Measurements from ENCODE around the gene ELP4.

Gene ELP4

GRCh38 chr11:31828217-31828616, 318.6 kb downstream of the ELP4 start:
- no peaks in the 10 kb centered on the region for H3K36me3 ChIP-seq (ENCODE audit: insufficient read depth, low read length)
- DNase-seq (no peak), ATAC-seq (ENCODE audit: insufficient read depth, low read depth) (no peak)
- no peak overlapping the region for H2AFZ ChIP-seq (ENCODE audit: low read depth, low read length)
- no peak overlapping the region for H3K4me2 ChIP-seq (ENCODE audit: insufficient read depth, low read length)
- H3K4me3 ChIP-seq (ENCODE audit: low read depth in 1 of 2, low read length in 2 of 2): no peak overlapping the region
- no peaks in the 10 kb centered on the region for H4K20me1 ChIP-seq (ENCODE audit: insufficient read depth, low read length)
- H3K9ac ChIP-seq (ENCODE audit: low read depth, low read length): no peak overlapping the region
- no peaks in the 10 kb centered on the region for H3K79me2 ChIP-seq (ENCODE audit: insufficient read depth, low read length)
- H3K9me3 ChIP-seq (ENCODE audit: insufficient read depth, low read length, severe bottlenecking): no peaks in the 10 kb centered on the region
- no peak overlapping the region for H3K27ac ChIP-seq (ENCODE audit: low read length)
- TF ChIP-seq CTCF (IDR thresholded peaks at IDR 0.05; ENCODE audit: borderline replicate concordance, extremely low read depth, low read length, poor library complexity, severe bottlenecking) (no peak), EZH2 (IDR thresholded peaks at IDR 0.05; ENCODE audit: borderline replicate concordance, low read depth, low read length, severe bottlenecking) (no peak)
- H3K27me3 ChIP-seq (ENCODE audit: insufficient read depth, low read length, poor library complexity): peaks cover 8% of the 10 kb centered on the region
- no peaks in the 10 kb centered on the region for H3K4me1 ChIP-seq (ENCODE audit: insufficient read depth, low read length)

GRCh38 chr11:31830406-31830805, 320.8 kb downstream of the ELP4 start:
- DNase-seq: no peak
- Histone ChIP-seq H3K9ac (ENCODE audit: low read depth, low read length) (no peak overlapping the region), H3K27me3 (ENCODE audit: insufficient read depth, low read length, poor library complexity) (peaks cover 8% of the 10 kb centered on the region), H3K36me3 (ENCODE audit: insufficient read depth, low read length) (no peaks in the 10 kb centered on the region), H4K20me1 (ENCODE audit: insufficient read depth, low read length) (no peaks in the 10 kb centered on the region), H3K9me3 (ENCODE audit: insufficient read depth, low read length, severe bottlenecking) (no peaks in the 10 kb centered on the region), H3K4me2 (ENCODE audit: insufficient read depth, low read length) (no peak overlapping the region), H2AFZ (ENCODE audit: low read depth, low read length) (no peak overlapping the region), H3K27ac (ENCODE audit: low read length) (no peak overlapping the region), H3K79me2 (ENCODE audit: insufficient read depth, low read length) (no peaks in the 10 kb centered on the region), H3K4me1 (ENCODE audit: insufficient read depth, low read length) (no peaks in the 10 kb centered on the region), H3K4me3 (ENCODE audit: low read depth in 1 of 2, low read length in 2 of 2) (no peak overlapping the region)
- no peak for ATAC-seq (ENCODE audit: insufficient read depth, low read depth)
- no peak for TF ChIP-seq EZH2 (IDR thresholded peaks at IDR 0.05; ENCODE audit: borderline replicate concordance, low read depth, low read length, severe bottlenecking)
- no peak for TF ChIP-seq CTCF (IDR thresholded peaks at IDR 0.05; ENCODE audit: borderline replicate concordance, extremely low read depth, low read length, poor library complexity, severe bottlenecking)

- Histone ChIP-seq H3K4me3 (ENCODE audit: low read depth in 1 of 2, low read length in 2 of 2) (no peak overlapping the region), H3K4me1 (ENCODE audit: insufficient read depth, low read length) (no peaks in the 10 kb centered on the region), H3K9me3 (ENCODE audit: insufficient read depth, low read length, severe bottlenecking) (no peaks in the 10 kb centered on the region), H3K9ac (ENCODE audit: low read depth, low read length) (no peak overlapping the region), H3K79me2 (ENCODE audit: insufficient read depth, low read length) (no peaks in the 10 kb centered on the region), H3K27me3 (ENCODE audit: insufficient read depth, low read length, poor library complexity) (peaks cover 16% of the 10 kb centered on the region), H3K4me2 (ENCODE audit: insufficient read depth, low read length) (no peak overlapping the region), H4K20me1 (ENCODE audit: insufficient read depth, low read length) (no peaks in the 10 kb centered on the region), H3K36me3 (ENCODE audit: insufficient read depth, low read length) (no peaks in the 10 kb centered on the region), H3K27ac (ENCODE audit: low read length) (no peak overlapping the region), H2AFZ (ENCODE audit: low read depth, low read length) (no peak overlapping the region)
- DNase-seq: no peak
- TF ChIP-seq EZH2 (IDR thresholded peaks at IDR 0.05; ENCODE audit: borderline replicate concordance, low read depth, low read length, severe bottlenecking): no peak
- peak; percentile 24 for TF ChIP-seq CTCF (IDR thresholded peaks at IDR 0.05; ENCODE audit: borderline replicate concordance, extremely low read depth, low read length, poor library complexity, severe bottlenecking)
- ATAC-seq (ENCODE audit: insufficient read depth, low read depth): no peak
Measured at GRCh38 chr11:31834237-31834636, 324.7 kb downstream of the ELP4 start.
